Stimulated activated CD4-positive, alpha-beta T cell treated with anti-CD3 and anti-CD28 coated beads, Interleukin-4, amount 100 ng/mL, for 24 hours (primary cell): ENCODE results near the gene PTPRN2.
"Not testable (repeated sequence)": the region's sequence is repeated elsewhere in the genome, so short reads cannot be mapped to it uniquely, and the experiment has no call there.

ENCODE experiments used
- DNase-seq: peaks from one replicate; pipeline ENCODE4 v3.0.0-alpha.2; 2020

PTPRN2 gene

GRCh38 chr7:158508802-158509385, 78.7 kb downstream of the PTPRN2 start:
- DNase-seq = no peak

DNA sequence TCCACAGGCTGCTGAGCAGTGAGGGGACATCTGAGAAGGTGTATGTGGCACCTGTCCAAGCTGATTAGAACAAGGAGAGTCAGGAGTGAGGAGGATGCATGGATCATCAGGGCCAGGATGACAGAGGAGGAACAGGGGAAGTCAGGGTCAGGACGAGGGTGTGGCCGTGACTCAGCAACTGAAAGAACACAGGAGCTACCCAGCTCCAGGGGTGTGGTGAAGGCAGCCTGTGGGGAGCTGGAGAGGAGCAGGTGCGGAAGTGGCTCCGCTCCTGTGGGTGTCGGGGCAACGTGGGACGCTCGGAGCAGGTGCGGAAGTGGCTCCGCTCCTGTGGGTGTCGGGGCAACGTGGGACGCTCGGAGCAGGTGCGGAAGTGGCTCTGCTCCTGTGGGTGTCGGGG, 79.3 kb downstream of the PTPRN2 start:
- not testable (repeated sequence) for DNase-seq

DNA sequence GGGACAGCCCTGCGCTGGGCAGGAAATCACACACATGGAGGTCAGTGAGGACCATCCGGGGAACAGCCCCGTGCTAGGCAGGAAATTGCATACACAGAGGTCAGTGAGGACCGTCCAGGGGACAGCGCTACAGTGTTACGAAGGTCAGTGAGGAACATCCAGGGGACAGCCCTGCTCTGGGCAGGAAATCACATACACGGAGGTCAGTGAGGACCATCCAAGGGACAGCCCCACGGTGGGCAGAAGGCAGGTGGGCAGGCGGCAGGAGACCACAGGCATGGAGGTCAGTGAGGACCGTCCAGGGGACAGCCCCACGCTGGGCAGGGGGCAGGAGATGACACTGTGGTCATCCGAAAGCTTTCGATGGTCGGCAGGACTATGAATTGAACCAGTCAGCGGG, 79.7 kb downstream of the PTPRN2 start:
- no peak for DNase-seq

DNA sequence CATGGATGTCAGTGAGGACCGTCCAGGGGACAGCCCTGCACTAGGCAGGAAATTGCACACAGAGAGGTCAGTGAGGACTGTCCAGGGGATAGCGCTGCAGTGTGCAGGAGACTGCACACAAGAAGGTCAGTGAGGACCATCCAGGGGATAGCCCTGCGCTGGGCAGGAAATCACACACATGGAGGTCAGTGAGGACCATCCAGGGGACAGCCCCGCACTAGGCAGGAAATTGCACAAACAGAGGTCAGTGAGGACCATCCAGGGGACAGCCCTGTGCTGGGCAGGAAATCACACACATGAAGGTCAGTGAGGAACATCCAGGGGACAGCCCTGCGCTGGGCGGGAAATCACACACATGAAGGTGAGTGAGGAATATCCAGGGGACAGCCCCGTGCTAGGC, 80.4 kb downstream of the PTPRN2 start:
- DNase-seq = not testable (repeated sequence)

GRCh38 chr7:158506626-158507025, 81.0 kb downstream of the PTPRN2 start:
- no peak for DNase-seq

- no peak for DNase-seq
Observed at GRCh38 chr7:158505683-158506082, 81.9 kb downstream of the PTPRN2 start.

DNA sequence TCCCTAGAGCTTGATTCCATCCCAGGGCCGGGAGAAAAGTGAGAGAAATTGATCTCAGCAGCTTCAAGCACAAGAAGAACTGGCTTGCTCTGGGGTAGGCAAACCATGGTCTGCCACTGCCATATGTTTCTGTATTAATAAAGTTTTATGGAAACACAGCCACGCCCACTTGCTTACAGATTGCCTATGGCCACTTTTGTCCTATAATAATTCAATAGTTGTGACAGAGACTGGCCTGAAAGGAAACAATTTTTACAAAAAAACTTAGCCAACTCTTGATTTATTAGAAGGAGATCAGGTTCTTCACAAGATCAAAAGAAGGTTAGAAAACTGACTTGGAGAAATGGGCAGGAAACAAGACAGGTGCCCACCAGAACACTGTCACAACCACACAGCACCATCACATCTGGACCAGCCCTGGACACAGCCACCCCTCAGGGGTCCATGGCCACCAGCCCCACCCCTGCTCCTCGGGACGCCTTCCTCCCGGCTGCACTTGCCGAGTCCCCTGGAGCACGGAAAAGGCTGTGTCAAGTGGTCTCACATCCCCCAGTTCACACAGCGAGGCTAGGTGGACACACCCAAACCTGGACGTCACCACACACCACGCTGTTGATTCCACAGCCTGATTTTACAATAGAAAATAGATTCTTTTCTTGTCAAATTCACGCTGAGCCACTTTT, 85.4 kb downstream of the PTPRN2 start:
- no peak for DNase-seq

DNA sequence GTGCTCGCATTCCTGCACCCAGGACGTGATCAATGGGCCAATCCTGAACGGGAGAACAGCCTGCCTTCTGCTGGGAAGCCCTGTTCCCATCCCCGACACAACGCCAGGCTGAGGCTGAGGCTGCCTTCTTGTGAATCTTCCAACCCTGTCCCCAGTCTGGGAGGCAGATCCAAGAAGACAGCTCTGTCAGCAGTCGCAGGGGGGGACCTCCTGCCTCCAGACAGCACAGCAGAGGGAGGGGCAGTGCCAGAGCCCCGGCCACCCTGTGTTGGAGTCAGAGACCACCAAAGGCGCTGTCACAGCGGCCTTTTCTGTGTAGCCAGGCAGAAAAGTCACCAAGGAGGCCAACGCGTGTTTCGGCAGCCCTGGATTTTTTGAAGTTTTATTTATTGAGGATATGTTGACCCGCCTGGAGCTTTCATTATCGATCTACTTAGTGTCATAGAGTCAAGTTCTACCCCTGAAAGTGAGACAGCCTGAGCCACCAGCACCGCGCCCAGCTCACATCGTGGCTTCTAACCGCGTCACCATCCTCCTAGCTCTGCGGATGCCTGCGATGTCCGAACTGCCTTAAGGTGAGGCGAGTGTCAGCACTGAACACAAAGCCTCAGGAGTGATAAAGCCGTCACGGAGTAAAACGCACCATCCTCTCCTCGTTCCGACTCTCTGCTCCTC, 86.1 kb downstream of the PTPRN2 start:
- no peak for DNase-seq

DNA sequence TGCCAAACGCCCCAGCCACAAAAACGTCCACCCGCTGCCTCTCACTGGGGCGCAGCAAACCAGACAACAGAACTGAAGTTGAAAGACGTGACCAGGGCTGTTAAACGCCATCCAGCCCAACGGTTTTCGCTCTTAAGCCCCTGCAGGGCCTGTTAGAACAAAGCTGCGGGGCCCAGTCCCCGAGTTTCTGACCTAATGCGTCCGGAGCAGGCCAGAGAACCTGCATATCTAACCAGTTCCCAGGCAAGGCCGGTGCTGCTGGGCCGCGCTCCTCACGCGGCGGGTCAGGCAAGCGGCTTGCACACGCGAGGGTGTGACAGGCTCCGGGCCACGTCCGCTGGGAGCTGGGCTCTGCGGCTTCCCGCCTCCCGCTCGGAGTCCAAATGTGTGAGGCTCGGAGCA, 87.0 kb downstream of the PTPRN2 start:
- DNase-seq = no peak

DNA sequence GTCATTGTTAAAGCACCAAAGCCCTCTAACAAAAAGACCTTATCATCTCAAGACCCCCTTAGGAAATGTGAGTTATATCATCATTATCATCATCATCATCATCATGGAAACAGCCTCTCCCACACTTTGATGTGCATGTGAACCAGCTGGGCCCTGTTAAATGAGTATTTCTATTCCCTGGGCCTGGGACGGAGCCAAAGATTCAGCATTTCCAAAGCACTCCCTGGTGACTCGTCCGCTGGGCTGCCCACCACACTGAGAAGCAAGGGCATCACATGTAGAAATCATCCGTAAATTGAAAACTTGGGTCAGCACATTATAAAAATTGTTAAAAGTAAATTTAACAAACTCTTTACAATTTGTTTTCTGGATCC, 88.6 kb downstream of the PTPRN2 start:
- DNase-seq = no peak

DNA sequence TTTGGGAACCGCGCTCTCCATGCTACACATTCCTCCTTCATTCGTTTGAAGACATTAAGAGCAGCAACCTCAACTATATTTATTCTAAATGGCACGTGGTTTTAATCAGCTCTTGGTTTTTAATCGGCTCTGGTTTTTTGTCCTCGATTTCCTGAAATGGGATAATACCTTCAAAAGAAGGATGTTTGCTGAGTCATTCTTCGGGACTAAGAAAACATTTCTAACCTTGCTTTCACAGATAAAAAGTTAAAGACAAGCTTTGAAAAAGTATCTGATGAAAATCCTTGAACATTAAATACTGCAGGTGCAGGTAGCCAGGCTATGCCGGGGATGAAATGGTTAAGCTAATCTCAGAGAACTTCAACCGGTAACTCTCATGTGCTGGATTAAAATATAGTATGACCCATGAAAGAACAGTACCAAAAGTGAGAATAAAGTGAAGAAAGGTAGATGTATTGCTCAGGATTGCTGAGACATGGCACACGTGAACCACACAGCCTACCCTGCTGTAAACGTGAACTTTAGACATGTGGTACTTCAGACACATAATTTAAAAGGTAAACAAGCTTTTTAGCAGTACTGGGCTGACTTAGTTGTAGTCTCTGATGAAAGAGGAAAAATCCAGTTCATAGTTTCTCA, 89.1 kb downstream of the PTPRN2 start:
- DNase-seq = no peak

- no peak for DNase-seq
Observed at GRCh38 chr7:158497627-158498026, 90.0 kb downstream of the PTPRN2 start.

DNA sequence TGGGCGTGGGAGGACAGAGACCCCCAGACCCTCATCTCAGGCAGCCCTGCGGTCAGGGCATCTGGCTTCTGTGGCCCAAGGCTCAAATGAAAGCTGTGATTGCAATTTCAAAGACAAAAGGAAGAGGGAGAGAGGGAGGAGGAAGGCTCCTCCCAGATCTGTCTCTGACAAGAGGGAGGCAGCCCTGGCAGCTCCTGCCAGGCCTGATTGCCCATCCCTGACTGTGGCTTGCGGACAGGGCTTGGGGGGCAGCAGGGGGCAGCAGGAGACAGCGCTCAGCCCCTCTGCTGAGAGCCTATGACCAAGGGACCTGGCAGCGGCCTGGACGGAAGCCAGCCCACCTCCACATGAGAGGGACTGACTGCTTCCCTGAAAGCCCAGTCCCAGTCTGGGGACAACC, 91.8 kb downstream of the PTPRN2 start:
- DNase-seq = no peak

DNA sequence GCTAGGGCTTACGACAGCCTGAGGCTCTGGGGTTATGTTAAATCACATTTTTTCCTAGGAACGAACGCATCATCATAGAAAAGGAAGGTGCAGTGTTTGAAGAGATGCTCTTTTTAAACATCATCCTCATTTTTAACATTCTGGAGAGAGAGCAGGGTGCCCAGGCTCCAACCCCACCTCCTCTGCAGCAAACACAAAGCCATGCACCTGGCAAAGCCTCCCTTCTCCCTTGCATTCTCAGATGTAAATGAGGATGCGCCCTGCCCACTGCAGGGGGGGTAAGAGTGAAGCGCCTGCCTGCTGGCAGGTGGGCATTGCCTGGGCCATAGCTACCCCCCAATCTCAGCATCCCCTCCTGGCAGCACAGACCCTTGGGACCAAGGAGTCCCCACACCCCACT, 92.4 kb downstream of the PTPRN2 start:
- no peak for DNase-seq

- no peak for DNase-seq
Observed at GRCh38 chr7:158494643-158495042, 93.0 kb downstream of the PTPRN2 start.

DNA sequence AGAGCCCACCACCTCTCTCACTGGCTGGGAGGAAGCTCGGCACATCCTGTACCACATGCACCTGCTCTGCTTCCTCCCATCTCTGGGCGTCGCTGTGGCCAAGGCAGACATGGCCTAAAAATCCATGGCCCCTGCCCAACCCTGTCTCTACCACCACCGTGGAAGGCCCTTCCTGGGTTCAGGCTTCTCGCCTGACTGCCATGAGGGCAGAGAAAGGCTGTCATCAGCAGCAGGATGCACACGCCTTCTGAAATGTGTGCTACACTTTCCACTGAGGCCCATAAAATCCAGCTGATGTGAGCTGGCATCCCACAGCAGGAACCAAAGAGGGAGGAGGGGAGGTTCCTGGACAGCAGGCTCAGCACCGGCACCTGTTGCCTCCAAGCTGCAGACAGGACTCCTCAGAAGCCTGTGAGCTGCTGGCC, 93.4 kb downstream of the PTPRN2 start:
- no peak for DNase-seq

DNA sequence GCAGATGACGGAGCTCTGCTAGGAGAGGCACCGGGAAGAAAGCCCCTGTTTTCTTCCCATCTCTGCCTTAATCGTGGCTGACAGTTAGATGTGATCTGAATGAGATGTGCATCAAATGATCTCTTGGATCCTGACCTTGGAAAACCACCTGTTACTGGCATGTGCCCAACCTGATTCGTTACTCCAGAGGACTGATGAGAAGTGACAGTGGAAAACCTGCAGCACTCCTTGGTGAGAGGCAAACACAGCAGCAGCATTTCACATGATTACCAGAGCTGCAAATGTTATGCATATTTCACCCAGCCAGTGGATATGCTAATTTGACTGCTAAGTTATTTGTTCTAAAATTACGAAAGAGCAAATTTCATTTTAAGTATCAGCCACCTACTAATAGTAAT, 95.3 kb downstream of the PTPRN2 start:
- no peak for DNase-seq

- DNase-seq = no peak
Observed at GRCh38 chr7:158491094-158491493, 96.5 kb downstream of the PTPRN2 start.

DNA sequence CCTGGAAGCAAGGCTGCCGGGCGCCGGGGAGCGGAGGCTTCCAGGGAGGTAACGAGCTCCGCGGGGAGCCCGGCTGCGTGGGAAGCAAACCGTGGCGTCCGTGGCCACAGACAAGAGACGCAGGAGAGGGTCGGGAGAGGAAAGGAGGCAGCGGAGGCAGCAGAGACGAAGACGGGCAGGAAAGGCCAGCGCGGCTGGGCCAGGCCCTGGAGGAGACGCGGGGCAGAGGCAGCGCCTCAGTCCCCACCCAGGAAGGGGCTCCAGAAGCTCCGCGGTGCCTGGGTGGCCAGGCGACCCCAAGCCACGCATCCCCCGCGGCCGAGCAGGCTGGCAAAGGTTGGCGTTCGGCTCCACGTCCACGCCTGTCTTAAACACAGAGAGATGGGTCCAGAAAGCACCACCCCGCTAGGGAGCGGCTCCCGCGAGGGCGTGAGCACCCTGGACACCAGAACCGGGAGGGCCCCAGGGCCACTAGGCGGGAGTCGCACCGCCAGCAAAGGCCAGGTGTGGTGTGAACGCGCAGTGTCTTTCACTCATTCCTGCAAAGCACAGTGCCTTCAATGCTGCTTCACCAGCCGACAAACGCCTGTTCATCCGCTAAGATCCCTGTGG, 97.3 kb downstream of the PTPRN2 start:
- DNase-seq = no peak

DNA sequence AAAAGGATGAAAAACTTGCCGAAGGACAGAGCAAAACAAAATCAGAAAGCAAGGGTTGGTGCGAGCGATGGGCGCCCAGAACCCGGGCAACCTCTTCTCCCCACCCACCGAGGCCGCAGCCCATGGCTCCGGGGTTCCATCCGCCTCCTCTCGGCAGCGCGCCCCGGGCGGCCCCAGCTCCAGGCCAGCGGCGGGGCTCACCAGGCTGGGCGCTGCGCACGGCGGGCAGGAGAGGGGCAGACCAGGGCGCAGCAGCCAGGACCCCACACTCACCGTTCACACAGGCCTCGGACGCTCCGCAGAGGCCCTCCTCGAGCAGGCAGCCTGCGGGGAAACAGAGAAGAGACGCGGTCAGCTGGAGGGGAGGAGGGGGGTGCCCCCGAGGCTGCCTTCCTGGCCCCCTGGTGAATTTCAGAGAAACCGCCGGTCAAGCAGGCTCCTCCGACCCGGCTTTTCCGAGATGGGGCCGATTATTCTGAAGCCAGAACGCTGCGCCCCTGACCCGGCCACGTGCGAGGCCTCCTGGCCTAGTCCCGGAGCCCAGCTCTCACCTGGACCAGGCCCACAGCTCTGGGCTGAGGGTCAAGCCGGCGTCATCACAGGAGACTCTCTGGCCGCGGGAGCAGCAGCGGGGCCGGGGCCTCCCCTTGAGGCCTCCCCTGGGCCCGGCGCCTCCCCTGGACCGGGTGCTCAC, 98.0 kb downstream of the PTPRN2 start:
- DNase-seq = no peak

GRCh38 chr7:158488181-158488971, 99.2 kb downstream of the PTPRN2 start:
- no peak for DNase-seq

DNA sequence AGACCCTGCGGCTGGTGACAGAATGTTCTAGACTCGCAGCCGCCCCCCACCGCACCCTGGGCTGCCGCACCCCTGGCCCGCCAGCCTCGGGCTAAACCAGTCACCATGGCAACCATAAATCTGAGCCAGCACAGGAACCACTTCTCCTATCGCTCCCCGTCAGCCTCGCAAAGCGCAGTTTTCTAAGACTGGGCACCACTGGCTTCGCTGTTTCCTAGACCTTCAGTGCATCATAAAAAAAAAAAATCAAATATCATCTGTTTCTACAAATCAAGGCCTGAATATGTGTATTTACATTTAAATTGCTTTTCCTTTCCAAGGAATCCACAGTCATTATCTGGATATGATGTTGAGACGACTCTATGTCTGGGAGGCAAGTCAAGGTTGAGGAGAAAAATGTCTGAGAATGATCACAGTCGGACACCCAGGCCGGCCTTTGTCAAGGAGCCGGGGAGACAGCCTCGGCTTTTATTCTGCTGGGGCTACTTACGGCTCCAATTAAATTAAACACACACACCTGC, 99.9 kb downstream of the PTPRN2 start:
- no peak for DNase-seq
